H7 (cell line): ENCODE measurements around the gene ZBTB7C. TPM values are rescaled to one million over a fixed set of nuclear protein-coding genes. Genes with fewer than 3 reads are reported as not detected.

ENCODE experiments used
- DNase-seq: peaks from one replicate; pipeline ENCODE4 v3.0.0; 2012
- H3K27me3 ChIP-seq: 2 replicates; pipeline ENCODE4 v1.6.0; 2011; ENCODE audit warnings: mild to moderate bottlenecking, low read length; ENCODE audit not compliant: control insufficient read depth, insufficient read depth
- H3K36me3 ChIP-seq: replicated peaks from 2 replicates; pipeline ENCODE4 v1.5.1; 2011; ENCODE audit warnings: low read length; ENCODE audit not compliant: control insufficient read depth, insufficient read depth
- H3K4me3 ChIP-seq: 2 replicates; pipeline ENCODE4 v1.5.1; 2011; ENCODE audit warnings: low read depth, mild to moderate bottlenecking, control low read depth, low read length, moderate library complexity; ENCODE audit not compliant: insufficient read depth
- total RNA-seq: library from RNA; depleted of rRNA; stranded (reverse); fragments of >200 nt; shearing (Covaris generic); gene quantifications from 2 replicates; pipeline ENCODE4 v1.2.3, GENCODE V29; 2014

The ZBTB7C gene
- total RNA-seq, 1 experiment from 2014 or later = 0.38 TPM

GRCh38 chr18:48153613-48154481 lies 255.3 kb downstream of the ZBTB7C start:
- no peak for DNase-seq
- H3K4me3 ChIP-seq = no peak overlapping the region
- peaks cover 12% of the 10 kb centered on the region for H3K27me3 ChIP-seq
- H3K36me3 ChIP-seq = no peaks in the 10 kb centered on the region

GRCh38 chr18:48152549-48152948 lies 256.6 kb downstream of the ZBTB7C start:
- no peaks in the 10 kb centered on the region for H3K36me3 ChIP-seq
- H3K27me3 ChIP-seq = peaks cover 3% of the 10 kb centered on the region; the same call in 1 of the 2 replicates
- no peak overlapping the region for H3K4me3 ChIP-seq
- DNase-seq = no peak

GRCh38 chr18:48151421-48152065 lies 257.6 kb downstream of the ZBTB7C start:
- H3K36me3 ChIP-seq = no peaks in the 10 kb centered on the region
- no peaks in the 10 kb centered on the region for H3K27me3 ChIP-seq
- H3K4me3 ChIP-seq = no peak overlapping the region
- DNase-seq = no peak

- no peaks in the 10 kb centered on the region for H3K36me3 ChIP-seq
- no peak for DNase-seq
- no peak overlapping the region for H3K4me3 ChIP-seq
- no peaks in the 10 kb centered on the region for H3K27me3 ChIP-seq
Observed at GRCh38 chr18:48149020-48149685, 260.0 kb downstream of the ZBTB7C start.

- Histone ChIP-seq H3K4me3 (no peak overlapping the region), H3K36me3 (no peaks in the 10 kb centered on the region), H3K27me3 (peaks cover 14% of the 10 kb centered on the region)
- no peak for DNase-seq
Observed at GRCh38 chr18:48142994-48143393, 266.2 kb downstream of the ZBTB7C start.

GRCh38 chr18:48142353-48142752 lies 266.8 kb downstream of the ZBTB7C start:
- peaks cover 20% of the 10 kb centered on the region for H3K27me3 ChIP-seq
- no peak overlapping the region for H3K4me3 ChIP-seq
- H3K36me3 ChIP-seq = no peaks in the 10 kb centered on the region
- DNase-seq = no peak

GRCh38 chr18:48140731-48141130 lies 268.5 kb downstream of the ZBTB7C start:
- peaks cover 37% of the 10 kb centered on the region for H3K27me3 ChIP-seq
- H3K4me3 ChIP-seq = no peak overlapping the region
- DNase-seq = peak; percentile 51
- H3K36me3 ChIP-seq = no peaks in the 10 kb centered on the region

- no peak for DNase-seq
- Histone ChIP-seq H3K36me3 (no peaks in the 10 kb centered on the region), H3K27me3 (peaks cover 47% of the 10 kb centered on the region), H3K4me3 (no peak overlapping the region)
Observed at GRCh38 chr18:48139431-48140347, 269.5 kb downstream of the ZBTB7C start.

- no peak for DNase-seq
- Histone ChIP-seq H3K4me3 (no peak overlapping the region), H3K36me3 (no peaks in the 10 kb centered on the region), H3K27me3 (peaks cover 52% of the 10 kb centered on the region)
Observed at GRCh38 chr18:48138660-48139430, 270.3 kb downstream of the ZBTB7C start.

GRCh38 chr18:48138210-48138609 lies 271.0 kb downstream of the ZBTB7C start:
- DNase-seq = peak; percentile 69
- H3K4me3 ChIP-seq = no peak overlapping the region

GRCh38 chr18:48137374-48138081 lies 271.7 kb downstream of the ZBTB7C start:
- DNase-seq = peak; percentile 52
- H3K4me3 ChIP-seq = peak overlapping the region; percentile 46; the same call in 1 of the 2 replicates
- H3K27me3 ChIP-seq = peaks cover 52% of the 10 kb centered on the region

More at GRCh38 chr18:48138210-48138609, 271.0 kb downstream of the ZBTB7C start:
- Histone ChIP-seq H3K27me3 (peaks cover 52% of the 10 kb centered on the region), H3K36me3 (no peaks in the 10 kb centered on the region)

GRCh38 chr18:48136827-48137373 lies 272.3 kb downstream of the ZBTB7C start:
- peak; percentile 88 for DNase-seq
- no peaks in the 10 kb centered on the region for H3K36me3 ChIP-seq
- H3K4me3 ChIP-seq = peak overlapping the region; percentile 46
- H3K27me3 ChIP-seq = peaks cover 52% of the 10 kb centered on the region

More at GRCh38 chr18:48137374-48138081, 271.7 kb downstream of the ZBTB7C start:
- no peaks in the 10 kb centered on the region for H3K36me3 ChIP-seq
